Activated CD4-positive, alpha-beta T cell treated with anti-CD3 and anti-CD28 coated beads, Interleukin-2, amount 50 U/mL, for 16 hours (primary cell): ENCODE measurements around the gene RNF212.

ENCODE experiments used
- DNase-seq: peaks from one replicate; pipeline ENCODE4 v3.0.0-alpha.2; 2020

RNF212 gene

DNA sequence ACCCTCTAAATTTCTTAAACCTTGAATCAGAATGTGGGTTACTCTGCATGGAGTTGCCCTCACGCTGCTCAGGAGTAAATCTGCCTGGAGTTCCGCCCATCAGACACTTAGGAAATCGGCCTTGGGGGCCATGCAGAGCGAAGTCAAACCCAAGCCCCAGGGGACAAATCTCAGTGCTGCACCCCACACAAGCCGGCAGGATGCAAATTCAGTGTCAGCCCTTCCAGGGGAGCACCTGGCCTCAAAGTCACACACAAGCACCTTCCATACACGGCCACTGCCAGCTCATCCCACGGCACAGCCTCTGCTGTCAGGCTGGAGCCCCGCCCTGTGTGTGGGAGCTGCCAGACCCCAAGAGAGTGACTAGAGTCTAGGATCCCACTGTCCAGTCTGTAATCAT is 27.4 kb downstream of the RNF212 start:
- no peak for DNase-seq

DNA sequence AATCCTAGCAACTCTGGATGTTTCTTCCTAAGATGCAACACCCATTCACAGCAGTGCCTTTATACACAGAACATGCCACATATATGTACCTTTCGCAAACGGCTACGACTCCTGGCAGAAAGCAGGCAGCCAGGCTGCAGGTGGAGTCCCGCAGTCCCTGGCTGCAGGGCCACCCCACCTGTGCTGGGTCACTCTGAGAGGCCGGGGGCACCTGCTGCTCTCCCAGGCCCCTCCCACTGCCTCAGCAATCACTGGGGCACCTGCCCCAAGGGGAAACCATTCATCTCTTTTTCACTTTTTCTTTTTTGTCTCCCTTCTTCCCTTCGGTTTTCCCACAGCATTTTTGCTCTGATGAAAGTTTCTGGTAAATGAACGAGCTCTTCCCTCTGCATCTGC is 28.0 kb downstream of the RNF212 start:
- DNase-seq, result no peak

DNA sequence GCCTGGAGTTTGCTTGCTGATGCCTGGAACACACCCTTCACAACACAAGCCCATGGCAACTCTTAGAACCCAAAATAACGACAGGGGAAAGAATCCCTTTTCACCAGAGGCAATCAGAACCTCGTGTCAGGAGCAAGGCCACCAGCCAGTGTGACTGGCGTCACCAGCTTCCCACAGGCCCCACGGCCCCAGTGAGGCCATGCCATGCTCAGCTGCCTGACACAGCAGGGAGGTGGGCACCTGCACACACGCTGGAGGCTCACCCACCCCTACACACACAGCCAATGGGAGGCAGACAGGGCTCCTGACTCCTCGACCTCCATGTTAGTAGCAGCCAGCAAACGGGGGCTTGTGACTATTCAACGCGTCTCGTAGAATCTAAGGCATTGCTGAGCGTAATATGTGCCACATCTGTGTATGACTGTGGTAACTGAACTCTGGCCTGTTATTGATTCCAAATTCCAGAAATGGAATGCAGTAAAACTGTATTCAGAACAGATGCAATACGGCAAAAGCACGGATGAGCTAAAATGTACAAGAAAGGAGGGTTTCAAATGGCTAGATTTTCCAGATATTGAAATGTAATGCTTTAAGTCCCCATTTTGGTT is 28.5 kb downstream of the RNF212 start:
- no peak for DNase-seq

DNA sequence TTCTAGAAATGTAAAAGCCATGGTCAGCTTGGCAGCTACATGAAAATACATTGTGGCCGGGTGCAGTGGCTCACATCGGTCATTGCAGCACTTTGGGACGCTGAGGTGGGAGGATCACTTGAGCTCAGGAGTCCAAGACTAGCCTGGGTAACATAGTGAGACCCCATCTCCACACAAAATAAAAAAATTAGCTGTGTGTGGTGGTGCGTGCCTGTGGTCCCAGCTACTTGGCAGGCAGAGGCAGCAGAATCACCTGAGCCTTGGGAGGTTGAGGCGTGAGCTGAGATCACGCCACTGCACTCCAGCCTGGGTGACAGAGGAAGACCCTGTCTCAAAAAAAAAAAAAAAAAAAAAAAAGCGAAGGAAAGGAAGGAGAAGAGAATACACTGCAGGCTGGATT is 29.0 kb downstream of the RNF212 start:
- DNase-seq, result no peak

DNA sequence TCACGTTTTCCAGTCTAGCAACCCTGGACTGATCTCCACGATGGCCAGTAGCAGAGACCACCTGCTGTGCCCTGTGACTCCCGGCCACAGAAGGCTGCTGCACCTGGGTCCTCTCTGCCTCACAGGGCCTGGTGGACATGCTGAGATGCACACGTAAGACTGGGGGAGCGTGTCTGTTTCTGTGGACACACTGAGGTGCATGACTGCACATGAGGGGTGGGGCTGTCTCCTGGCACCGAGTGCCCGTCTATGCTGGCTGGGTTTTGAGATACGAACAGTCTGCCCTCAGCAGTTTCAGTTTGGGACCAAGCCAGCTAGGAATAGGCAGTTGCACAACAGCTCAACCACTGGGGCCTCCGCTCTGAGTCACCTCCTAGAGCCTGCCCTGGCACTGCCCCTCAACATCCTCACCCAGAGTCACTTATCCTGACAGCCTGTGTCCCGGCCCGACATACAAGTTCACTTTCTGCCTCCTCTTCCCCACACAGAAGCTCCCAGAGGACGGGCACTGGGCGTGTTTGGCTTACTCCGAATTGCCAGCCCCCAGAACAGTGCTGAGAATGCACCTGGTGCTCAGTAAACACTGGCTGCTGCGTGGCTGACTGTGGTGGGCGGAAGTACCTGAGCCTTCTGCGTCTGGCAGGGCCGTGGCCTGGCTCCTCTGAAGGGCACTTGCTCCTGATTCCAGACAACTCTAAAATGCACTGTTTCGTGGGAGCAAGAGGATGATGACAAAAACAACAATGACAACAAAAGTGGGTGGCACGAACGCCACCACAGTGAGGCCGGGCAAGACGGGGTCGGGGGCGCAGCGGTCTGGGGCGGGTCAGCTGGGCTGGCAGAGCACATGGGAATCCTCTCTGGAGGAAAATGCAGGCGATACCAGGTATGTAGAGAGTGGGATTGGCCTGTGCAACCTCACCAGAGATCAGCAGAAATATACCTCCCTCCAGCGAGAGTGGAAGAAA is 30.9 kb downstream of the RNF212 start:
- DNase-seq, result peak; percentile 10

DNA sequence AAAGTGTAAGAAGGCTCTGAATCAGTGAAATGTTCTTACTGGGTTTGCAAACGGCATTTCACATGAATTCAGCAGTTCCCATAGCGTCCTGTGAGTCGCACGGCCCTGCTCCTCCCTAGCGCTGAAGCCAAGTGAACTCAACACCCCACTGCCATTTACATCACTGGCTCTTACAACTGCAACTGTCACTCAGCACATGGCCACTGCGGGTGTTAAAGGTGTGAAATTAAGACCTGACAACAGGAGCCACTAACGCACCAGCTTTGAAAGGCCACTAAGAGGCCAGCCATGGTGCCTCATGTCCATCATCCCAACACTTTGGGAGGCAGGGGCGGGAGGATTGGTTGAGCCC is 31.7 kb downstream of the RNF212 start:
- DNase-seq, result no peak

DNA sequence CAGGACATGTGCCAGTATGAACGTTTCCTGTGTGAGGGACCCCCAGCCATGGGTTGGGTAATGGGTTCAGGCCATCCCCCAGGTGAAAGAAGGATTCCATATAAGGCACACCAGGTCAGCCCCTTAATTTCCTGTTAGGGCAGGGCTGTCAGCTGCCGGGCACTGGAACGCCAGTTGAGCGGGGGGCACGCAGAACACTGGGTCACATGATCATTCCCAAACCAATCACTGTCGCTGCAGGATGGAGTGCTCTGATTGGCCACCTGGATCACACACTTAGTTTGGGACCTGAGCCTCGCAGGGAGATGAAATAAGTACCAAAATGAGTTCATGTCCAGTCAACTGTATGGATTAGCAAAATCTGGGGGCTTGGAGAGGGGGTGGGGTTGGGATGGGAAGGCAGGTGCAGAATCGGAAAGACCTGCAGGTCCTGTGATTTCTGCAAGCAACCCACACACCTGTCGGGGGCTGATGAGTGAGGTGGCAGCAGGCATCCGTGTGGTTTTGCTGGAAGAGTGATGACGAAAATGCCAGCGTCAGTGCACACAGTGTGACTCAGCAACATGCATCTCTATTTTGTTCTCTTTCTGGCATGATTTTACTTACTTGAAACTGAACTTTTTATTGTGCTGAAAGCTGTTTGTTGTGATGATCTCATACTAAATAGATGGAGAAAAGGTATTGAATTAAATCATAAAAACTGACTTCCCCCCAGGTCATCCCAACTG is 32.2 kb downstream of the RNF212 start:
- peak; percentile 20 for DNase-seq

DNA sequence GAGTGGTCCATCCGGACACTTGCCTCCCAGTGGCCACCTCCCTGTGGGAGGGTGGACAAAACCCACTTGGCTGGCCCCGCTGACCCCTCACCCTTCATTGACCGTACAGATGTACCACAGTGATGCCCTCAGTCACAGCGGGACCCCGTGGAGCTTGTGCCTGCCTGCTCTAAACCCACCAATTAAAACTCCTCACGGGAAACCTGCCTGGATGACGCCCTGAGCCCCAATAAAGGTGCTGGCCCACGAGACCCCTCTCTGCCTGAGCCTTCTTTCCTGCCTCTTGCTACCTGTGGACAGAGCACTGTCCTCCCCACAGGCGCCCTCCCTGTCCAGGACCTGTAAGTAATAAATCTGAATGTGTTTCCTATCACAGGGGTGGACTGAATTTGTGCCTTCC is 32.9 kb downstream of the RNF212 start:
- DNase-seq, result no peak

DNA sequence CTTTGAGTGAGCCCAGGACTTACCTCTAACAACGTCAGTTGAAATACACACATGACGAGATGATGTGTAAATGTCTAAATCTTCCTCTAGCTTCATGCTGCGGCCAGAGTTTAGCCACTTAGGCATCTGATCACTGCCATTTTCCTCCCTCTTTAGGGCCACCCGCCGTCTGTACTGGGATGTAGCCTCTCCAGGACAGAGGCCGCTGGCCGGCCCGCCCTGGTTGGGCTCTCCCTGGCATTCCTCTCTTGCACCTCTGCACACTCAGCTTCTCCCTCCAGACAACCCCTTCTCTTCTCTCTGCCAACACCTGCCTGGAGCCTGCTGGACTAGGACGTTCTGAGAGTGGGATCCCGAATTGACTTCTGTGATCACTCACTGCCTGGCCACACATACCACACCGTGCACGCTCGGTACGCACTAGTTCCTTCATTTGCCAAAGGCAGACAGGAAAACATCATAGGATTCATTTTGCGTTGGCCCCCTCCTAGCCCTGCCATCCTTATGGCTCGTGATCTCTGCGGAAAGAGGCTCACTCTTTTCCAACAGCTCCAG is 33.6 kb downstream of the RNF212 start:
- DNase-seq, result no peak

DNA sequence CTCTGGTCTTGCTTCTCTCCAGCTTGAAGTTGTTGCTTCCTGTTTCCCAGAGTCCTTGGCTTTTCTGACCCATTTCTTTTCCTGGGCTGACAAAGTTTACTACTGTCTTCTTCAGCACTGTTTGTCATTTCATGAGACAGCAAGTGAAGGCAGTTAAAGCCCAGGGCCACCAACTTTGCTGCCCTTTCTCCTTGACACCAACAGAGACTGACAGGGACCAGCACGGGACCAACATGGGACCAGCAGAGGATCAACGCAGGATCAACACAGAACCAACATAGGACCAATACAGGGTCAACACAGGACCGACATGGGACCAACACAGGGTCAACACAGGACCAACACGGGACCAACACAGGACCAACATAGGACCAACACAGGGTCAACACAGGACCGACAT is 34.9 kb downstream of the RNF212 start:
- DNase-seq, result no peak

DNA sequence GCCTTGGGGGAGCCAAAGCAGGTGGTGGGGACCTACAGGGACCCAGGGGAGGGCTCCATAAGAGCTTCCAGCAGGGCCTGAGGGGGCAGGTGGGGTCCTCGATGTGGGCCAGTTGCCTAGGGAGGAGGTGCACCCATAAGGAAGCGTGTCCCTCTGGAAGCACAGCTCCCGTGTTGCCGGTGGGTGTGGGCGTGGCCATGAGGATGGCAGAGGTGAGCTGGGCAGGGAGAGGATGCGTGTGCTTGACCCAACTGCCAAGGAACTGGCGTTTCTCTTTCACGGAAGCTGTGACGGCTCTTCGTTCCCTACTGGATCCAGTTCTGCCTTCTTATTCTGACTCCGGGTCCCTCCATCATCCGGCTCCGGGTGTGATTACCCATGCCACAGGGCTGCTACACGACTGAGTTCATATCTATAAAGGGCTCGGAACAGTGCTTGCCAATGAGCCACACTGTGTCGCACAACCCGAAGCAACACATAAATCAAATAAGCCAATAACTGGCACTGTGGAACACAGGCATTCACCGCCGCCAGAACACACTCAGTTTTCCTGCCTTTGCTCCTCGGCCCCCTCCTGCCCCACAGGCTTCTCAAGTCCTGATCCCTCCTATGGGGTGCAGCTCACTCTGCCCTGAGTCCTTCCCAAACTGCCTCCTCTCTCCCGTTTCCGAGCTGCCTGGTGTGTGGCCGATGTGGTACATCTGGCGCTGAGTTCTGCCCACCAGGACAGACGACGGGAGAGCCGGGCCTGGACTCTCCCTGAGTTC is 35.5 kb downstream of the RNF212 start:
- no peak for DNase-seq

DNA sequence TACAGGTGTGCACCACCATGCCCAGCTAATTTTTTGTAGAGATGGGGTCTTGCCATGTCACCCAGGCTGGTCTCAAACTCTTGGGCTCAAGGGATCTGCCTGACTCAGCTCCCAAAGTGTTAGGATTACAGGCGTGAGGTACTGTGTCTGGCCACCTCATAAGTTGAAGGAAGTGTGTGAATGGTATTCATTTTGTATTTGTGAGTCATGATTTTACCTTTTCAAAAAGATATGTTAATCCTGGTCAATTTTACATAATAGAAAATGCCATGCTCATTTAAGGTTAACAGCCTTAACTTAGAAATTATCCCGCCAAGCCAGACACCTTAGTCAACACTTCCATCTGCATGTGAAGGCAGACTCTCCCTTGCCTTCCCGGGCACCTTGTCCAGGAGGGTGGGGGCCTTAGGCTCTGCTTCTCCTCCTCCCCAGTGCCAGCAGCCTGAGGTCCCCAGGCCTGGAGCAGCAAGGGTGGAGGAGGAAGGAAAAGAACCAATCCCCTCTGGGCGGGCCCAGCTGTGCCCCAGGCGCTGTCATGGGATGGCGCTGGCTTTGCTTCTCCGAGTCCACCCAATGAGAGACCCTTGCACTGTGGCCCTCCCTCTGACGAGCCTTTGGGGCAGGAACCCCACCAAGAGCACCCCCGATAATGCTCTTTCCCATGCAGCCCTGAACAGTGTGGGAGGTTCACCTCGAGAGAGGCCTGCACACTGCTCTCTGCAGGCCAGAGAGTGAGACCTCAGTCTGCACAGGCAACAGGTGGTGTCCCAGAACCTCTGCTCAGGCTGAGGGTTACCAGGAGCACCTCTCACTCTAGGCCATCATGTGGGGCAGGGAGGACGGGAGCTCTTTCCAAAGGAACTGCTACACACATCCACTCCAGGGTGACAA is 37.3 kb downstream of the RNF212 start:
- DNase-seq, result no peak

DNA sequence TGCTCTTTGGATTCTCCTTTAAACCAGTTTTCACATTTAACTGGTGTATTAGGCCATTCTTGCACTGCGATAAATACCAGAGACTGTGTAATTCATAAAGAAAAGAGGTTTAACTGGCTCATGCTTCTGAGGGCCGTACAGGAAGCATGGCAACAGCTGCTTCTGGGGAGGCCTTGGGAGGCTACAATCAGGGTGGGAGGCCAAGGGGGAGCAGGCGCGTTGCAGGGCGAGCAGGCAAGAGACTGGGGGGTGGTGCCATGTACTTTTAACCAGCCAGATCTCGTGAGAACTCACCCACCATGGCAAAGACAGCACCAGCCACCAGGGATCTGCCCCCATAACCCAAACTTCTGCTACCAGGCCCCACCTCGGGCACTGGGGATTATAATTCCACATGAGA is 38.1 kb downstream of the RNF212 start:
- no peak for DNase-seq

DNA sequence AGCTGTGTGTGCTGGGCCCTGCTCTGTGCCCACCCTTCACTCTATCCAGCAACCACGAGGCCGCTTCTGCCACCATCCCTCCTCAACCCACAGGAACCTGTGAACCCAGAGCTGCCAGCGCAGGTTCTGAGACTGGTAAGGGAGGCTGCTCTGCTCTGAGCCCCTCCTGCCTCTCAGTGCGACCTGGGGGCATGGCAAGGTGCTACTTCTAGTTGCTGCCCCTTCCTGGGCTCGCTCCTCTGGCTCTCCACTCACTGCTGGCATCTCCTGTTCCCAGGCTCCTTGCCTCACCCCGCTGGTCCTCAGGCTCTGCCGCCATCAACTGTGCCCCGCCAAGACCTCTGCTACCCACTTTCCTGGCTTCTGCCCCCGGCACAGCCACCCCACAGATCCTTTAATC is 39.3 kb downstream of the RNF212 start:
- DNase-seq, result no peak

DNA sequence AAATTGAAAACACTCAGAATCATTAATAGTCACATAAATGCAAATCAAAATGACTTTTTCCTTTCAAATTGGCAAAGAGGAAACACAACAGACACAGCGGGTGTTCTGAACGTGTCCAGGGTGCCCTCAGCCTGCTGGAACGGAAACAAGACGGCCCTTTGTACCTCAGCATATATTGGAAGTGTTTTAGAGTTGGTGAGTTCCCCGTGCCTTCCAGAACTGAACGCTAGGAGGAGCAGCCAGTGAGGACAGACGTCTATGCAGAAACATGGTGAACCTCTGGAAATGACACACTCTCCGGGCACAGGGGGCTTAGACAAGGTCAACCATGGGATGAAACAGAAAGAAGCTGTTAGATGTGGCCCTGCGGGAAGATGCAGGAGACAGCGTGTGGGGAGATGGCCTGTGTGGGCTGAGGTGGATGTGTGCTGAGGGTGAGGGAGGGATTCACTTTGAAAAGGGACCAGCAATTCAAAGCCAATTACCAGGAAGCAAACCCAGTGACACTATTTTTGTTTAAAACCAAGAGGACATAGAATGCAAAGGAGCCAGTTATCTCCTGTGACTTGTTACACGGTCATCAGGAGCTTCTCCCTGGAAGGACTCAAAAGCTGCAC is 40.4 kb downstream of the RNF212 start:
- DNase-seq, result peak; percentile 57

DNA sequence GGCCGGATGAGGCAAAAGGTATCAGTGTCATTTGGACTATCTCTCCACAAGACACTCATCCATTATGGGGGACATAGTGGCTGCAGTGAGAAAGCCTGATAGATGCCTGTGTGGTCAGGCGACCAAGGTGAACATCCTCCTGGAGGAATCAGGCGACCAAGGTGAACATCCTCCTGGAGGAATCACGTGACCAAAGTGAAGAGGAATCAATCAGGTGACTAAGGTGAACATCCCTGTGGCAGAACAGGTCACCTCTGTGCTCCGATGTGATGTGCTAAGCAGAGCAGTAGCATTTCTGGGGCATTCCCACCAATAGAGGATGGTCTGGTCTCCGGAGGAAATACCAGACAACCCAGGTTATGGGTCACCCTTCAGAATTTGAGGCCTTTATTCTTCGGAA is 44.0 kb downstream of the RNF212 start:
- DNase-seq, result no peak

DNA sequence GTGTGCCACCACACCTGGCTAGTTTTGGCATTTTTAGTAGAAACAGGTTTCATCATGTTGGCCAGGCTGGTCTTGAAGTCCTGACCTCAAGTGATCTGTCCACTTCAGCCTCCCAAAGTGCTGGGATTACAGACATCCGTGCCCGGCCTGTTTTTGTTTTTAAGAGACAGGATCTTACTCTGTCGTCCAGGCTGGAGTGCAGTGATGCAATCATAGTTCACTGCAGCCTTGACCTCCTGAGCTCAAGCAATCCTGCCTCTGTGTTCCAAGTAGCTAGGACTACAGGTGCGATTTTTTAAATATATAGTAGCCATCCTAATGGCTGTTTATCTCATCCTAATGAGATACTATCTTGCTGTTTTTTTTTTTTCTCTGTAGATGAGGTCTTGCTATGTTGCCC is 47.6 kb downstream of the RNF212 start:
- DNase-seq, result no peak

DNA sequence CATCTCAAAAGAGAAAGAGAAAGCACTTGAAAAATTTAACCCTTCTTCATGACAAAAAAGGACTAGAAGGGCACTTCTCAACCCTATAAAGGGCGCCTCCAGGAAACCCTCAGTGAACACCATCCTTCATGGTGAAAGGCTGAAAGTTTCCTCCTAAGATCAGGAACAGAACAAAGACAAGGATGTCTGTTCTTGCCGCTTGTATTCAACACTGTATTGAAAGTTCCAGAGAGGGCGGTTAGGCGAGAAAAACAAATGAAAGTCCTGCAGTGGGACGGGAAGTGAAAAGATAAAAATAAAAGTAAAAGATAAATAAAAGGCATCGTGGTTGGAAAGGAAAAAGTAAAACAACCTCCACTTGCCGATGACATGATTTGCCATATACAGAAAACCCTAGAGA is 50.9 kb downstream of the RNF212 start:
- DNase-seq, result no peak

DNA sequence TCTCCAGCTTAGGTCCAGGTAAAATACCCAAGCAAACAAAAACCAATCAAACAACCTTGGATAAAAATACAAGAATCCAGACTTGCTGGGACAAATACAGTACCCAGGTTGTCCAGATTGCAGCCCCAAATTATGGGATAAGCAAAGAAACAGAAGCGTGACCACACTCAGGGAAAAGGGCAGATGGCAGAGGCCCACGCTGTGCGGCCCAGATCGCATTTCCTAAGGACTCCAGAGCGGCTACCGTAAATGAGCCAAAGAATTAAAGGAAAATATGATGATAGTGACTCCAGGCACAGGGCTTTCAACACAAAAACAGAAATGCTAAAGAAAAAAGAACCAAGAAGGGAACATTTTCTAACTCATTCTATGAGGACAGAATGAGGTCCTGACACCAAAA is 51.6 kb downstream of the RNF212 start:
- DNase-seq, result no peak

DNA sequence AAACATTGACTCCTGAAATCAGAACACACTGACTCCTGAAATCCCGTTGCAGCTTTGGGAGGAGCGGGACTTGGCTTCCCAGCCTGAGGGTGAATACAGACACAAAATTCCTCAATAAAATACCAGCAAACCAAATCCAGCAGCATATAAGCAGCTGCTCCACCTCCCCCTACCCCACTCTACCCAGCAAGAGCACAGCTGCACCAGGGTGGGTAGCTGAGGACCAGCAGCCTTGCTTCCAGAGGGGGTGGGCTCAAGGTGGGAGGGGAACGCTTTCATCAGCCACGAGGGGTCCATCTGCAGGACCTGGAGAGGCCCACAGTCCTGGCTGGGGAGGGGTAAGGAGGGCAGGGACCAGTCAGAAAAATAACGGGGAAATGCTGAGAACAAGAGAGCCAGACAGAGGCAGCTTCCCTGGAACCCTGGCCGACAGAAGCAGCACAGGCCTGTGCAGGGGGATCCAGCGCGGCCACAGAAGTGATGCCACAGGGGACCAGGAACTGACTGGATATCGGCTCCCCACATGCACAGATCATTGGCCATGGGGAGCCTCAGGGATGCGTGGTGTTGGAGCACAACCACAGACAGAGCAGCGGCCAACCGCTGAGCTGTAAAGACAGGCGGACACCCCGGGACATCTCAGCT is 52.2 kb downstream of the RNF212 start:
- DNase-seq, result no peak

DNA sequence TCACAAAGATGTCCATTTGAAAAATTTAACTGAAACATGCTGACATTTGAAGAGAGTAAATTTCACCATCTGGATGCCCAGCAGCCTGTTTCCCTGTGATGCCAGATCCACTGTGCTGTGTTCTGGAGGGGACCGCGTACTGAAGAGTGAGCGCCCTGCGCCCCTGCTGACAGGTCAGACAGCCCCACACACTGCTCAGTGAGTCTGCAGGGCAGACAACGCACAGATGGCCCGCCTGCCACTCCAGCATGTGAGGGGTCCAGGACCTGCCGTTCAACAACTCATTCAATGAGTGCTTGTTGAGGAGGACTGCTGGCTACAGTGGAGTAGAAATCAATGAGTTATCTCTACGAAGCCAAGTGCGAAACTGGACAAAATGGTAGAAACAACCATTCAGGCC is 52.7 kb downstream of the RNF212 start:
- no peak for DNase-seq
